B cell (primary cell): ENCODE results near the gene EEA1. TPM values are rescaled to one million over a fixed set of nuclear protein-coding genes. Genes with fewer than 3 reads are reported as not detected.

Experiments
- ATAC-seq: fragments of 200-7000 bp; cut with Tn5 transposase; one replicate; pipeline ENCODE4 v1.10.0; 2021; ENCODE audit warnings: low read depth, mild to moderate bottlenecking, moderate number of reproducible peaks, moderate library complexity
- CTCF ChIA-PET: fragments of 350-600 bp; sonication (Branson Sonifier 250); formaldehyde crosslinking; loops from one replicate; lab custom pipeline; 2021; ENCODE audit warnings: antibody characterized with exemption, inconsistent platforms; lab: Charles Lee
- POLR2A ChIA-PET: fragments of 350-600 bp; sonication (Branson Sonifier 250); formaldehyde crosslinking; loops from one replicate; lab custom pipeline; 2021; ENCODE audit warnings: antibody characterized with exemption; lab: Charles Lee
- DNase-seq: peaks from one replicate; pipeline ENCODE4 v3.0.0; 2013
- H2AFZ ChIP-seq: 2 replicates; pipeline ENCODE4 v1.6.1; 2012; ENCODE audit warnings: mild to moderate bottlenecking, low read depth, low read length; ENCODE audit not compliant: insufficient read depth, poor library complexity, severe bottlenecking
- H3K27ac ChIP-seq, 2 donors: 1 replicate in 1 of 2; 2 replicates in 1 of 2; pipeline ENCODE4 v1.5.1; 2012 to 2013; ENCODE audit warnings: low read length in 2 of 2, mild to moderate bottlenecking in 2 of 2, moderate library complexity in 1 of 2
- H3K27me3 ChIP-seq, 4 experiments: fragments of 200-600 bp in 1 of 4; sonication (generic) in 1 of 4; replicated peaks in 1 of 4; 1 replicate in 2 of 4; 2 replicates in 2 of 4; pipeline versions ENCODE4 v1.6.1 to v1.7.0; 2013 to 2016; ENCODE audit warnings: low read length in 3 of 4, mild to moderate bottlenecking in 2 of 4, mixed read lengths in 1 of 4, moderate library complexity in 1 of 4; ENCODE audit not compliant: insufficient read depth in 4 of 4, control insufficient read depth in 3 of 4; ENCODE audit errors: control extremely low read depth in 1 of 4
- H3K36me3 ChIP-seq, 2 experiments: replicated peaks in 1 of 2; 1 replicate in 1 of 2; 2 replicates in 1 of 2; pipeline versions ENCODE4 v1.6.1 to v1.7.1; 2013; ENCODE audit warnings: low read length in 1 of 2; ENCODE audit not compliant: insufficient read depth in 2 of 2, control insufficient read depth in 1 of 2; ENCODE audit errors: control extremely low read depth in 1 of 2, extremely low read depth in 1 of 2
- H3K4me1 ChIP-seq, 2 donors: fragments of 200-600 bp in 1 of 2; sonication (generic) in 1 of 2; 1 replicate in 1 of 2; 2 replicates in 1 of 2; pipeline versions ENCODE4 v1.5.1 to v1.6.1; 2013 to 2017; ENCODE audit warnings: low read length in 2 of 2; ENCODE audit not compliant: control insufficient read depth in 2 of 2, insufficient read depth in 2 of 2
- H3K4me2 ChIP-seq: replicated peaks from 2 replicates; pipeline ENCODE3; 2012; ENCODE audit warnings: mild to moderate bottlenecking, low read depth, low read length; ENCODE audit not compliant: poor library complexity, severe bottlenecking
- H3K4me3 ChIP-seq, 5 experiments: fragments of 200-600 bp in 1 of 5; sonication (generic) in 1 of 5; 1 replicate in 3 of 5; 2 replicates in 2 of 5; pipeline versions ENCODE4 v1.5.1 to v1.7.0; 2011 to 2016; ENCODE audit warnings: low read length in 4 of 5, mild to moderate bottlenecking in 4 of 5, low read depth in 2 of 5, control low read depth in 1 of 5, moderate library complexity in 1 of 5; ENCODE audit not compliant: insufficient read depth in 1 of 5; ENCODE audit errors: control extremely low read depth in 1 of 5, extremely low read depth in 1 of 5
- H3K79me2 ChIP-seq: fragments of 200-600 bp; sonication (generic); one replicate; pipeline ENCODE4 v1.6.0; 2016; ENCODE audit warnings: low read length; ENCODE audit not compliant: control insufficient read depth, insufficient read depth
- H3K9ac ChIP-seq: fragments of 200-600 bp; sonication (generic); 2 replicates; pipeline ENCODE4 v1.6.1; 2017; ENCODE audit warnings: mild to moderate bottlenecking, low read length, moderate library complexity
- H3K9me3 ChIP-seq, 3 donors: one replicate each; pipeline versions ENCODE4 v1.6.1 to v1.7.1; 2013; ENCODE audit warnings: low read length in 2 of 3; ENCODE audit not compliant: control insufficient read depth in 2 of 3, insufficient read depth in 1 of 3; ENCODE audit errors: control extremely low read depth in 1 of 3
- H4K20me1 ChIP-seq: 2 replicates; pipeline ENCODE4 v1.6.0; 2012; ENCODE audit warnings: mild to moderate bottlenecking, low read length; ENCODE audit not compliant: insufficient read depth, control insufficient read depth, poor library complexity, severe bottlenecking
- H3K27ac Mint-ChIP-seq: one replicate; pipeline ENCODE4 v1.8.0; 2021; ENCODE audit warnings: mixed read lengths
- H3K27me3 Mint-ChIP-seq: one replicate; pipeline ENCODE4 v1.8.0; 2021; ENCODE audit warnings: mixed read lengths
- H3K4me1 Mint-ChIP-seq: one replicate; pipeline ENCODE4 v1.8.0; 2021; ENCODE audit warnings: mixed read lengths
- H3K4me3 Mint-ChIP-seq: one replicate; pipeline ENCODE4 v1.8.0; 2021; ENCODE audit warnings: mixed read lengths
- H3K9me3 Mint-ChIP-seq: one replicate; pipeline ENCODE4 v1.8.0; 2022; ENCODE audit warnings: mixed read lengths; ENCODE audit not compliant: insufficient read depth
- CTCF ChIP-seq: fragments of 200-600 bp; IDR thresholded peaks from one replicate; pipeline ENCODE4 v1.8.0; 2022; ENCODE audit warnings: antibody characterized with exemption, mild to moderate bottlenecking
- EZH2 ChIP-seq: IDR thresholded peaks from 2 replicates; pipeline ENCODE4 v1.6.1; 2012; ENCODE audit warnings: borderline replicate concordance, low read depth, mild to moderate bottlenecking, moderate library complexity, low read length; ENCODE audit not compliant: insufficient read depth, poor library complexity, severe bottlenecking
- WGBS: methylation state at CpG from one replicate; pipeline ENCODE4 v1.1.5; 2013; ENCODE audit warnings: missing lambda C conversion rate; ENCODE audit not compliant: insufficient coverage; 5-methylcytosine and 5-hydroxymethylcytosine counted together
- intact Hi-C: fragments of 100-400 bp; cut with micrococcal nuclease; formaldehyde crosslinking; loops from one replicate; pipeline ENCODE4 v1.10.0; 2022
- polyA plus RNA-seq: library from polyadenylated mRNA; depleted of rRNA; stranded (reverse); fragments of >200 nt; gene quantifications from 2 replicates; pipeline ENCODE4 v1.2.3, GENCODE V29; 2012
- total RNA-seq, 2 donors: library from RNA; stranded (reverse); fragments of 120-200 nt in 1 of 2; gene quantifications; 1 replicate in 1 of 2; 2 replicates in 1 of 2; pipeline versions ENCODE4 v1.2.3 to v1.2.4, GENCODE V29; 2013 to 2022

EEA1 gene
- total and polyA plus RNA-seq, 2 donors (not counting 1 experiment from before 2014, with no cell fraction given), result 1.8 to 26.3 TPM

GRCh38 chr12:92945659-92946220 is 16.6 kb upstream of the EEA1 start:
- intact Hi-C loops, result loop anchor here (10.0 kb wide), 1 partner anchor 1519 kb away; no protein-coding TSS in a partner anchor
- H3K4me3 Mint-ChIP-seq, result no peak overlapping the region
- no peak overlapping the region for H3K9ac ChIP-seq
- H3K4me2 ChIP-seq, result no peak overlapping the region
- peaks cover 5% of the 10 kb centered on the region for H3K79me2 ChIP-seq
- DNase-seq (no peak), ATAC-seq (no peak)
- H3K9me3 Mint-ChIP-seq, result peaks cover 3% of the 10 kb centered on the region
- no peaks in the 10 kb centered on the region for H3K27me3 ChIP-seq
- peaks cover 0 to 16% (median 6%) of the 10 kb centered on the region in 3 donors for H3K9me3 ChIP-seq
- H3K36me3 ChIP-seq, result peaks cover 0 to 7% of the 10 kb centered on the region in 2 experiments
- no peaks in the 10 kb centered on the region for H4K20me1 ChIP-seq
- no peak for TF ChIP-seq CTCF
- no peak for TF ChIP-seq EZH2
- peak overlapping the region; percentile 20 for H3K27ac Mint-ChIP-seq
- no CpG with 5 or more reads among the region's 2 CpGs for WGBS
- H3K27me3 Mint-ChIP-seq, result no peaks in the 10 kb centered on the region
- H3K27ac ChIP-seq, result no peak overlapping the region
- no peak overlapping the region for H2AFZ ChIP-seq
- H3K4me1 ChIP-seq, result peaks cover 12 to 28% of the 10 kb centered on the region in 2 donors
- POLR2A ChIA-PET, result interaction anchor here (0.7 kb wide), 1 partner anchor 217 kb away, joined by 4 read pairs; no protein-coding TSS in a partner anchor
- H3K4me3 ChIP-seq, result no peak overlapping the region
- H3K4me1 Mint-ChIP-seq, result peaks cover 31% of the 10 kb centered on the region
- CTCF ChIA-PET, result interaction anchor here (1.0 kb wide), 1 partner anchor 42 kb away, joined by 4 read pairs; no protein-coding TSS in a partner anchor
